Endothelial cell of umbilical vein (primary cell): ENCODE results near the gene ALK. TPM values are rescaled to one million over a fixed set of nuclear protein-coding genes. Genes with fewer than 3 reads are reported as not detected.

ENCODE experiments used
- BruUV-seq: library from RNA; stranded (reverse); fragments of 400-500 nt; replicated peaks from 2 replicates; lab custom pipeline; 2021; lab: Mats Ljungman, UMichigan
- CTCF ChIA-PET: fragments of 300-600, 350-600 bp; sonication (Branson Sonifier 250); formaldehyde crosslinking; loops from one replicate; lab custom pipeline; 2021; ENCODE audit warnings: antibody characterized with exemption, inconsistent platforms; lab: Charles Lee
- POLR2A ChIA-PET: fragments of 300-600, 350-600 bp; sonication (Branson Sonifier 250); formaldehyde crosslinking; loops from one replicate; lab custom pipeline; 2021; ENCODE audit warnings: antibody characterized with exemption, inconsistent platforms; lab: Charles Lee
- DNase-seq: peaks from one replicate; pipeline ENCODE4 v3.0.0-alpha.2; 2011; ENCODE audit warnings: low read depth, low spot score
- FAIRE-seq: peaks from 2 replicates; lab custom pipeline; 2011; peaks lifted over from hg19 to GRCh38; lab: Jason Lieb, UNC
- H2AFZ ChIP-seq: 2 replicates; pipeline ENCODE4 v1.6.0; 2012; ENCODE audit warnings: low read depth, low read length, control low read depth, inconsistent platforms
- H3K27ac ChIP-seq: 2 replicates; pipeline ENCODE4 v1.5.1; 2011; ENCODE audit warnings: low read depth, mild to moderate bottlenecking, control low read depth, low read length, moderate library complexity; ENCODE audit not compliant: insufficient read depth
- H3K27me3 ChIP-seq, 2 experiments: 2 replicates each; pipeline versions ENCODE4 v1.6.0 to v1.6.1; 2011; ENCODE audit warnings: low read length in 2 of 2, mixed read lengths in 1 of 2; ENCODE audit not compliant: control insufficient read depth in 2 of 2, insufficient read depth in 2 of 2
- H3K36me3 ChIP-seq, 2 experiments: 2 replicates in 1 of 2; 3 replicates in 1 of 2; pipeline ENCODE4 v1.5.1; 2011; ENCODE audit warnings: low read length in 2 of 2, mild to moderate bottlenecking in 1 of 2, moderate library complexity in 1 of 2; ENCODE audit not compliant: control insufficient read depth in 2 of 2, insufficient read depth in 2 of 2; ENCODE audit errors: extremely low read depth in 1 of 2
- H3K4me1 ChIP-seq: 3 replicates; pipeline ENCODE4 v1.5.1; 2011; ENCODE audit warnings: mild to moderate bottlenecking, low read length; ENCODE audit not compliant: control insufficient read depth, insufficient read depth; ENCODE audit errors: extremely low read depth
- H3K4me2 ChIP-seq: 2 replicates; pipeline ENCODE4 v1.6.1; 2011; ENCODE audit warnings: low read length, control low read depth, mixed read lengths; ENCODE audit not compliant: insufficient read depth
- H3K4me3 ChIP-seq, 3 experiments: fragments of 200-600 bp in 1 of 3; sonication (generic), shearing (Covaris generic) in 1 of 3; replicated peaks in 1 of 3; 2 replicates each; pipeline ENCODE4 v1.5.1; 2011 to 2016; ENCODE audit warnings: control low read depth in 3 of 3, low read length in 3 of 3, mild to moderate bottlenecking in 2 of 3, inconsistent platforms in 1 of 3, low read depth in 1 of 3, moderate library complexity in 1 of 3; ENCODE audit not compliant: insufficient read depth in 1 of 3
- H3K79me2 ChIP-seq: 2 replicates; pipeline ENCODE4 v1.6.0; 2012; ENCODE audit warnings: low read length, inconsistent platforms; ENCODE audit not compliant: control insufficient read depth, insufficient read depth
- H3K9ac ChIP-seq: replicated peaks from 2 replicates; pipeline ENCODE3; 2011; ENCODE audit warnings: low read length, control low read depth; ENCODE audit not compliant: insufficient read depth; ENCODE audit errors: extremely low read depth
- H3K9me1 ChIP-seq: replicated peaks from 3 replicates; pipeline ENCODE4 v1.6.0; 2011; ENCODE audit warnings: mild to moderate bottlenecking, low read length; ENCODE audit not compliant: control insufficient read depth, insufficient read depth; ENCODE audit errors: extremely low read depth
- H3K9me3 ChIP-seq: replicated peaks from 2 replicates; pipeline ENCODE4 v1.5.1; 2012; ENCODE audit warnings: low read length, inconsistent platforms; ENCODE audit not compliant: control insufficient read depth, insufficient read depth
- H4K20me1 ChIP-seq: replicated peaks from 2 replicates; pipeline ENCODE3; 2011; ENCODE audit warnings: mild to moderate bottlenecking, low read length; ENCODE audit not compliant: control insufficient read depth, insufficient read depth; ENCODE audit errors: extremely low read depth
- EZH2 ChIP-seq: IDR thresholded peaks from 2 replicates; pipeline ENCODE4 v1.6.1; 2012; ENCODE audit warnings: borderline replicate concordance, low read depth, mild to moderate bottlenecking, moderate library complexity, low read length, inconsistent platforms; ENCODE audit not compliant: severe bottlenecking
- FOS ChIP-seq: IDR thresholded peaks from 2 replicates; pipeline ENCODE4 v1.6.1; 2011; ENCODE audit warnings: mild to moderate bottlenecking, low read length, moderate library complexity, borderline replicate concordance; ENCODE audit not compliant: insufficient read depth
- MYC ChIP-seq: IDR thresholded peaks from one replicate; pipeline ENCODE4 v1.6.1; 2011; ENCODE audit warnings: mild to moderate bottlenecking, low read depth, low read length
- POLR2A ChIP-seq: IDR thresholded peaks from 2 replicates; pipeline ENCODE4 v1.6.1; 2012; ENCODE audit warnings: low read depth, mild to moderate bottlenecking, control low read depth, low read length
- POLR2AphosphoS5 ChIP-seq: IDR thresholded peaks from 2 replicates; pipeline ENCODE4 v1.6.1; 2012; ENCODE audit warnings: low read depth, mild to moderate bottlenecking, control low read depth, low read length, moderate library complexity; ENCODE audit not compliant: insufficient read depth
- dilution Hi-C: fragments of 300-500 bp; cut with MboI; formaldehyde crosslinking; loops from one replicate; pipeline ENCODE4 v1.15.0; 2019; ENCODE audit warnings: low sequenced_read_pairs; ENCODE audit not compliant: extremely low pct_ligation_motif_present
- intact Hi-C: fragments of 100-400 bp; cut with micrococcal nuclease; formaldehyde crosslinking; loops from one replicate; pipeline ENCODE4 v1.10.0; 2022
- polyA plus RNA-seq, 4 experiments: library from polyadenylated mRNA; depleted of rRNA in 3 of 4; stranded (reverse) in 3 of 4; unstranded in 1 of 4; fragments of >200 nt; gene quantifications; 2 replicates each; pipeline versions ENCODE4 v1.2.1 to v1.2.3, GENCODE V29; 2011 to 2012; ENCODE audit warnings: missing spikeins in 1 of 4
- total RNA-seq: library from RNA; stranded (reverse); gene quantifications from 2 replicates; pipeline ENCODE4 v1.2.3, GENCODE V29; 2021
- TF ChIP-seq, protein P1 (sequence below), 2 donors: IDR thresholded peaks; 1 replicate in 1 of 2; 2 replicates in 1 of 2; pipeline ENCODE4 v1.5.1; 2011; ENCODE audit warnings: low read length in 2 of 2, mild to moderate bottlenecking in 2 of 2, moderate library complexity in 2 of 2, control low read depth in 1 of 2, inconsistent platforms in 1 of 2, low read depth in 1 of 2; ENCODE audit not compliant: insufficient read depth in 1 of 2; ENCODE audit errors: extremely low read depth in 1 of 2
- TF ChIP-seq, protein P2 (sequence below): IDR thresholded peaks from 2 replicates; pipeline ENCODE4 v1.6.1; 2011; ENCODE audit not compliant: insufficient read depth, insufficient read length

The ALK gene
- total and polyA plus RNA-seq, 2 donors (not counting 3 experiments of a cell fraction or from before 2014, with no cell fraction given), result not detected

DNA sequence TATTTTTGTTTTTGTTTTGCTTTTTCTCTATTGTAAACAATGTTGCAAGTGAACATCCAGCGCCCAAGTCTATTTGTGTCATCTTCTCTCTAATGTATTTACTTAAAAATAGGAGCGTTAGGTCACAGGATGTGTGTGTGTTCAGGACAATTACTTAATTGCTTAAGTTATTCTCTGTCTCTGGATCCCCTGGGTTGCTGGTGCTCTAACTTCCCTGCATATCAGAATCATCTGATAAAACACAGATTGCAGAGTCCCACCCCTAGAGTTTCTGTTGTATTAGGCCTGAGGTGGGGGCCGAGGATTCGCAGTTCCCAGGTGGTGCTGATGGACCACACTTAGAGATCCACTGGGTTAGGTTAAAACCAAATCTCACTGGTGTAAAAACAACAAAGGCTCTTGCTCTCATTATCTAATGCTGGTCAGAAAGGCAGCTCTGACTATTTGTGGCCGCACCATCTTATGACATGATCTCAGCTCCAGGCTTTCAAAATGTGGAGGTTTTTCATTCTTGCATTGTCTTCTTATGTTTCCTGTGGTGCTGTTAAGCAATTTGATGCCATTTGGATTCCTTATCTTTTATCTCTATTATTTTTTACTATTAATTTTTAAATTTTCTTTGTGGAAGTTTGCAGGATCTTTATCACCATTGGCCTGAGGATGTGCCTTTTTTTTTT, 718.4 kb downstream of the ALK start:
- Histone ChIP-seq H3K27ac (no peak overlapping the region), H3K9me3 (no peaks in the 10 kb centered on the region), H3K27me3 (no peaks in the 10 kb centered on the region), H3K9me1 (no peaks in the 10 kb centered on the region), H3K4me2 (no peak overlapping the region), H3K9ac (no peak overlapping the region), H3K79me2 (no peaks in the 10 kb centered on the region), H4K20me1 (no peaks in the 10 kb centered on the region), H3K36me3 (no peaks in the 10 kb centered on the region), H3K4me3 (no peak overlapping the region), H2AFZ (no peak overlapping the region), H3K4me1 (no peaks in the 10 kb centered on the region)
- CTCF ChIA-PET, result interaction anchor here (1.2 to 1.7 kb wide), 3 partner anchors 11 to 244 kb away, joined by 3 to 4 read pairs (median 4); no protein-coding TSS in a partner anchor
- BruUV-seq, result no TSS peak
- intact Hi-C loops (no loop called here), dilution Hi-C loops (no loop called here)
- TF ChIP-seq EZH2 (no peak), FOS (no peak), MYC (no peak)
- TF ChIP-seq, protein P1, sequence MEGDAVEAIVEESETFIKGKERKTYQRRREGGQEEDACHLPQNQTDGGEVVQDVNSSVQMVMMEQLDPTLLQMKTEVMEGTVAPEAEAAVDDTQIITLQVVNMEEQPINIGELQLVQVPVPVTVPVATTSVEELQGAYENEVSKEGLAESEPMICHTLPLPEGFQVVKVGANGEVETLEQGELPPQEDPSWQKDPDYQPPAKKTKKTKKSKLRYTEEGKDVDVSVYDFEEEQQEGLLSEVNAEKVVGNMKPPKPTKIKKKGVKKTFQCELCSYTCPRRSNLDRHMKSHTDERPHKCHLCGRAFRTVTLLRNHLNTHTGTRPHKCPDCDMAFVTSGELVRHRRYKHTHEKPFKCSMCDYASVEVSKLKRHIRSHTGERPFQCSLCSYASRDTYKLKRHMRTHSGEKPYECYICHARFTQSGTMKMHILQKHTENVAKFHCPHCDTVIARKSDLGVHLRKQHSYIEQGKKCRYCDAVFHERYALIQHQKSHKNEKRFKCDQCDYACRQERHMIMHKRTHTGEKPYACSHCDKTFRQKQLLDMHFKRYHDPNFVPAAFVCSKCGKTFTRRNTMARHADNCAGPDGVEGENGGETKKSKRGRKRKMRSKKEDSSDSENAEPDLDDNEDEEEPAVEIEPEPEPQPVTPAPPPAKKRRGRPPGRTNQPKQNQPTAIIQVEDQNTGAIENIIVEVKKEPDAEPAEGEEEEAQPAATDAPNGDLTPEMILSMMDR (IDR thresholded peaks at IDR 0.05; ENCODE audit: extremely low read depth in 1 of 2, insufficient read depth in 1 of 2, low read depth in 1 of 2, low read length in 2 of 2), result no peak
- FAIRE-seq (no peak), DNase-seq (no peak)
- POLR2A ChIA-PET, result no interaction called here

GRCh38 chr2:29201979-29202378, 719.4 kb downstream of the ALK start:
- H4K20me1 ChIP-seq, result no peaks in the 10 kb centered on the region
- H3K4me1 ChIP-seq, result peaks cover 6% of the 10 kb centered on the region
- no peak overlapping the region for H3K27ac ChIP-seq
- H2AFZ ChIP-seq, result no peak overlapping the region
- no peaks in the 10 kb centered on the region for H3K9me3 ChIP-seq
- no peaks in the 10 kb centered on the region for H3K79me2 ChIP-seq
- TF ChIP-seq, protein P1 (IDR thresholded peaks at IDR 0.05; ENCODE audit: extremely low read depth in 1 of 2, insufficient read depth in 1 of 2, low read depth in 1 of 2, low read length in 2 of 2), result no peak
- TF ChIP-seq POLR2AphosphoS5 (no peak), EZH2 (no peak), POLR2A (no peak), MYC (no peak), FOS (no peak)
- TF ChIP-seq, protein P2, sequence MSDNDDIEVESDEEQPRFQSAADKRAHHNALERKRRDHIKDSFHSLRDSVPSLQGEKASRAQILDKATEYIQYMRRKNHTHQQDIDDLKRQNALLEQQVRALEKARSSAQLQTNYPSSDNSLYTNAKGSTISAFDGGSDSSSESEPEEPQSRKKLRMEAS, result no peak
- DNase-seq (no peak), FAIRE-seq (no peak)
- no peaks in the 10 kb centered on the region for H3K9me1 ChIP-seq
- no peaks in the 10 kb centered on the region for H3K27me3 ChIP-seq
- H3K36me3 ChIP-seq, result no peaks in the 10 kb centered on the region
- no peak overlapping the region for H3K4me3 ChIP-seq
- no peak overlapping the region for H3K9ac ChIP-seq
- no peak overlapping the region for H3K4me2 ChIP-seq
- no TSS peak for BruUV-seq
- dilution Hi-C loops (no loop called here), intact Hi-C loops (no loop called here)
- ChIA-PET POLR2A (no interaction called here), CTCF (interaction anchor here (1.2 to 1.6 kb wide), 3 partner anchors 10 to 243 kb away, joined by 3 to 4 read pairs (median 3); no protein-coding TSS in a partner anchor)
